IPS-18c (cell line): Measurements from ENCODE around the gene DGCR2.

ENCODE experiments used
- H3K4me3 ChIP-seq: 2 replicates; pipeline ENCODE4 v1.7.0; 2013; ENCODE audit warnings: low read depth, mild to moderate bottlenecking, low read length, moderate library complexity; ENCODE audit not compliant: insufficient read depth
- H3K9me3 ChIP-seq: one replicate; pipeline ENCODE4 v1.6.1; 2013; ENCODE audit warnings: mild to moderate bottlenecking, low read length, moderate library complexity; ENCODE audit not compliant: control insufficient read depth, insufficient read depth

Gene DGCR2

GRCh38 chr22:19132693-19133400 is 10.6 kb upstream of the DGCR2 start:
- no peaks in the 10 kb centered on the region for H3K9me3 ChIP-seq
- no peak overlapping the region for H3K4me3 ChIP-seq

- H3K9me3 ChIP-seq, result no peaks in the 10 kb centered on the region
- H3K4me3 ChIP-seq, result no peak overlapping the region
Observed at GRCh38 chr22:19132153-19132552, 9.9 kb upstream of the DGCR2 start.

- Histone ChIP-seq H3K4me3 (no peak overlapping the region), H3K9me3 (no peaks in the 10 kb centered on the region)
Observed at GRCh38 chr22:19131685-19132015, 9.4 kb upstream of the DGCR2 start.

GRCh38 chr22:19130959-19131684 is 8.9 kb upstream of the DGCR2 start, which contains the start of gene TSSK2:
Gene TSSK2 (plus strand): TSS chr22:19131308. CDS start chr22:19131400, 92 bp downstream.
- H3K4me3 ChIP-seq, result no peak within 1 kb of the TSS
- H3K9me3 ChIP-seq, result no peaks in the 10 kb centered on the region

- Histone ChIP-seq H3K9me3 (no peaks in the 10 kb centered on the region), H3K4me3 (no peak overlapping the region)
Observed at GRCh38 chr22:19129871-19130270, 7.7 kb upstream of the DGCR2 start.

- Histone ChIP-seq H3K9me3 (no peaks in the 10 kb centered on the region), H3K4me3 (no peak overlapping the region)
Observed at GRCh38 chr22:19128946-19129727, 6.9 kb upstream of the DGCR2 start.

- Histone ChIP-seq H3K4me3 (no peak overlapping the region), H3K9me3 (no peaks in the 10 kb centered on the region)
Observed at GRCh38 chr22:19128009-19128401, 5.8 kb upstream of the DGCR2 start.

- H3K9me3 ChIP-seq, result no peaks in the 10 kb centered on the region
Observed at GRCh38 chr22:19127329-19128008, 5.3 kb upstream of the DGCR2 start.

GRCh38 chr22:19126309-19127273 is 4.4 kb upstream of the DGCR2 start:
- Histone ChIP-seq H3K9me3 (no peaks in the 10 kb centered on the region), H3K4me3 (no peak overlapping the region)

More at GRCh38 chr22:19127329-19128008, 5.3 kb upstream of the DGCR2 start:
- H3K4me3 ChIP-seq, result no peak overlapping the region

- Histone ChIP-seq H3K4me3 (no peak overlapping the region), H3K9me3 (no peaks in the 10 kb centered on the region)
Observed at GRCh38 chr22:19125474-19126308, 3.5 kb upstream of the DGCR2 start.

- no peaks in the 10 kb centered on the region for H3K9me3 ChIP-seq
Observed at GRCh38 chr22:19125011-19125410, 2.8 kb upstream of the DGCR2 start.

GRCh38 chr22:19124377-19124776 is 2.2 kb upstream of the DGCR2 start:
- H3K9me3 ChIP-seq, result no peaks in the 10 kb centered on the region
- no peak overlapping the region for H3K4me3 ChIP-seq

More at GRCh38 chr22:19125011-19125410, 2.8 kb upstream of the DGCR2 start:
- H3K4me3 ChIP-seq, result no peak overlapping the region

- no peaks in the 10 kb centered on the region for H3K9me3 ChIP-seq
- no peak overlapping the region for H3K4me3 ChIP-seq
Observed at GRCh38 chr22:19123936-19124335, 1.7 kb upstream of the DGCR2 start.

- H3K9me3 ChIP-seq, result no peaks in the 10 kb centered on the region
- peak overlapping the region; percentile 59 for H3K4me3 ChIP-seq
Observed at GRCh38 chr22:19122752-19123492, 710 bp upstream of the DGCR2 start.

GRCh38 chr22:19121631-19122142 is 525 bp downstream of the DGCR2 start:
- peak overlapping the region; percentile 82 for H3K4me3 ChIP-seq

More at GRCh38 chr22:19121631-19122142, 525 bp downstream of the DGCR2 start:
- H3K9me3 ChIP-seq, result no peaks in the 10 kb centered on the region
